Tibial artery (tissue), 4 donors: Measurements from ENCODE around the gene PHLDB2.
A peak's percentile ranks its signal among the peaks of the same experiment; 100 is the strongest.

Experiments used
- DNase-seq, 2 donors: peaks; one replicate each; pipeline ENCODE4 v3.0.0-alpha.2; 2019
- H3K27ac ChIP-seq, 2 donors: fragments of 200-600 bp; sonication (generic) in 1 of 2; 1 replicate in 1 of 2; 2 replicates in 1 of 2; pipeline ENCODE4 v1.5.1; 2018 to 2019; ENCODE audit warnings: mild to moderate bottlenecking in 1 of 2
- H3K27me3 ChIP-seq, 2 donors: fragments of 200-600 bp; sonication (generic) in 1 of 2; one replicate each; pipeline versions ENCODE4 v1.5.1 to v1.6.0; 2016 to 2019
- H3K36me3 ChIP-seq, 3 donors: fragments of 200-600 bp; sonication (generic) in 2 of 3; one replicate each; pipeline ENCODE4 v1.5.1; 2016 to 2019; ENCODE audit warnings: mild to moderate bottlenecking in 2 of 3
- H3K4me1 ChIP-seq, 4 donors: fragments of 200-600 bp; sonication (generic) in 2 of 4; 1 replicate in 3 of 4; 2 replicates in 1 of 4; pipeline ENCODE4 v1.5.1; 2016 to 2019
- H3K4me3 ChIP-seq, 2 donors: fragments of 200-600 bp; sonication (generic) in 1 of 2; 1 replicate in 1 of 2; 2 replicates in 1 of 2; pipeline ENCODE4 v1.5.1; 2018 to 2019; ENCODE audit warnings: mild to moderate bottlenecking in 2 of 2
- H3K9me3 ChIP-seq, 3 donors: fragments of 200-600 bp; sonication (generic) in 1 of 3; one replicate each; pipeline ENCODE4 v1.5.1; 2016 to 2019
- intact Hi-C: fragments of 100-400 bp; cut with DNase I; formaldehyde crosslinking; loops from one replicate; pipeline ENCODE4 v1.15.0; 2023; ENCODE audit warnings: low total_unique reads
- TF ChIP-seq, protein P1 (sequence below), 2 experiments: fragments of 200-600 bp in 1 of 2; fragments of 450-650 bp in 1 of 2; IDR thresholded peaks; one replicate each; pipeline ENCODE4 v1.5.1; 2017 to 2019; ENCODE audit warnings: antibody characterized with exemption in 2 of 2, mild to moderate bottlenecking in 1 of 2, moderate library complexity in 1 of 2

Gene PHLDB2

DNA sequence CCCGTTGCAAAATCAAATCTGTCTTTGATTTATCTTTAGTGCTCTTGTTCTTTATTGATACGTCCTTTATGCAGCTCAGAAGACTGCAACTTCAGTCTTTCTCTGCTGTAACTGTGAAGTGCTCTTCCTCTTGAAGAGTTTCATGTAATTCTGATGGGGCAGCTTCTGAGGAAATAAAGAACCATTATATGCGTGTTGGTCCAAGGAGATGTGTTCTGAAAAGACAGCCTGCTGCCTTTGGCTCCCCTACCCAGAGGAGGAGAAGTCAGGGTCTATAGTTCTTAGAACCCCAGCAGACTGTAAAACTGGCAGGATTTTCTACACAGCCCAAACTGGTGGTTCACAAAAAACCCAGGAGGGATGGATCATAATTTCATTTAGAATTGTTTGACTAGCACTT, 97.4 kb downstream of the PHLDB2 start:
- H3K36me3 ChIP-seq = peaks cover 21 to 31% (median 28%) of the 10 kb centered on the region in 3 donors
- H3K4me3 ChIP-seq = no peak overlapping the region
- TF ChIP-seq, protein P1, sequence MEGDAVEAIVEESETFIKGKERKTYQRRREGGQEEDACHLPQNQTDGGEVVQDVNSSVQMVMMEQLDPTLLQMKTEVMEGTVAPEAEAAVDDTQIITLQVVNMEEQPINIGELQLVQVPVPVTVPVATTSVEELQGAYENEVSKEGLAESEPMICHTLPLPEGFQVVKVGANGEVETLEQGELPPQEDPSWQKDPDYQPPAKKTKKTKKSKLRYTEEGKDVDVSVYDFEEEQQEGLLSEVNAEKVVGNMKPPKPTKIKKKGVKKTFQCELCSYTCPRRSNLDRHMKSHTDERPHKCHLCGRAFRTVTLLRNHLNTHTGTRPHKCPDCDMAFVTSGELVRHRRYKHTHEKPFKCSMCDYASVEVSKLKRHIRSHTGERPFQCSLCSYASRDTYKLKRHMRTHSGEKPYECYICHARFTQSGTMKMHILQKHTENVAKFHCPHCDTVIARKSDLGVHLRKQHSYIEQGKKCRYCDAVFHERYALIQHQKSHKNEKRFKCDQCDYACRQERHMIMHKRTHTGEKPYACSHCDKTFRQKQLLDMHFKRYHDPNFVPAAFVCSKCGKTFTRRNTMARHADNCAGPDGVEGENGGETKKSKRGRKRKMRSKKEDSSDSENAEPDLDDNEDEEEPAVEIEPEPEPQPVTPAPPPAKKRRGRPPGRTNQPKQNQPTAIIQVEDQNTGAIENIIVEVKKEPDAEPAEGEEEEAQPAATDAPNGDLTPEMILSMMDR (IDR thresholded peaks at IDR 0.05) = no peak
- no peak overlapping the region for H3K27ac ChIP-seq
- intact Hi-C loops = no loop called here
- H3K9me3 ChIP-seq = no peaks in the 10 kb centered on the region
- no peak for DNase-seq
- no peaks in the 10 kb centered on the region for H3K4me1 ChIP-seq
- no peaks in the 10 kb centered on the region for H3K27me3 ChIP-seq

DNA sequence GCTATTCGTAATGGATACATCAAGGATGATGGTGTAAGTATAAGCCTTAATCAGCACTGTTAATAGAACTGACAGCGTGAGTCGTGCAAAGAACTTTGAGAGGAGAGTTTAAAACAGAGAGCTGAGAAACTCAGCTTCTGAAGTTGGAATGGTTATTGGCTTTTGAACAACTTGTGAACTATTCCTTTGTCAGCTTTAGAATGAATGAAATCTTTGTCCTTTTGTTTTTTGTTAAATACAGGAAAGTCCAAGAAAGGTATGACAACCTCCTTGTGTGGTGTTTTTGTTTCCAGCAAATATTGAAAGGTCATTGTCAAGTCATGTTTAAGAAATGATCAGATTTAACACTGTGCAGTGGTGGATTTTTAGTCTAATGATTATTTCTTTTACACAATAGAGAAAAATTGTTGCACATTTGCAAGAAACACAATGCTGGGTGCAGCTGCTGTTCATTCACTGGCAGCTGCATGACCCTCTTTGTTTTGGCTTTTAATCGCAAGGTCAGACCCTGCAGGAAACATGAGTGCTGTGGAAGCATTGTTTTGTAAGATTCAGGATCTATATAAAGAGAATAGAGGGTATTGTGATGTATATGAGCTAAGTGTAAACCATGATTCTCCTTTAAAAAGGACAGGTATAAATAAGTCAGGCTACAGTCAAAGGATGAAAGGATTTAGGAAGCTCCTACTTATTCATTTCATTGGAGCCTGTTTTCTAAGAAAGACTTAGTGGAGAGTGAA, 98.1 kb downstream of the PHLDB2 start:
- H3K27me3 ChIP-seq = no peaks in the 10 kb centered on the region
- H3K27ac ChIP-seq = no peak overlapping the region
- H3K9me3 ChIP-seq = no peaks in the 10 kb centered on the region
- peaks cover 19 to 37% (median 27%) of the 10 kb centered on the region in 3 donors for H3K36me3 ChIP-seq
- H3K4me1 ChIP-seq = no peaks in the 10 kb centered on the region
- DNase-seq = no peak
- H3K4me3 ChIP-seq = no peak overlapping the region
- intact Hi-C loops = no loop called here
- TF ChIP-seq, protein P1 (IDR thresholded peaks at IDR 0.05) = no peak

DNA sequence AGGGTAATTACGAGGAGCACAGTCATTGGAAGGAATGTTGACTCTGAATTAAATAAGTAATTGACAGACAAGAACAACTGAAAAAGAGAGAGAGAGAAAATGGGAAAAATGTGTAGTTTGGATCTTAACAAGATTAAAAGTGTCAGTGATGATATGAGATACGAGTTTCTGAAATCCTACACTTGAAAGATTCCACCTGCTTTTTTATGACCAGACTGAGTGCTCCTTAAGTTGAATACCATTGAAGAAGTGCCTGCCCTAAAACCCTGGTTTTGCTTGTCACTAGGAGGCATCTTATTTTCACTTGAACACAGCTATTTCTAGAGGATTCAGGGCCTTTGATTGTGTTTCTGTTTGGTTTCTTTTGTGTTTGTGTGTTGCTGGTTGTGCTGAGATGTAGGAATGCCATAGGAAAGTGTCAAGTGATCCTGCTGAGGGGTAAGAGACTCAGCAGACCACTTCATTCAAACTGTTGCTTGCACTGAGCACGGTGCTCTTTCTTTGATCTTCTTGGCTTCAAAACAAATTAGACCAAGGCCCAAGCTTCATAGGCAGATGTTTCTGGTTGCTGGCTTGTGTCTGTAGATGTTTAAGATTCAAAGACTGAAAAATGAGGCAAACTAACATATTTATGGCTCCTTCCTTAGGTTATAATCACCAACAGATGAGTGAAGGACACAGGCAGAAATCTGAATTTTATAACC, 102.5 kb downstream of the PHLDB2 start:
- no peak for DNase-seq
- H3K4me1 ChIP-seq = peaks cover 0 to 6% (median 2%) of the 10 kb centered on the region in 4 donors
- no peaks in the 10 kb centered on the region for H3K27me3 ChIP-seq
- TF ChIP-seq, protein P1 (IDR thresholded peaks at IDR 0.05) = no peak
- H3K9me3 ChIP-seq = no peaks in the 10 kb centered on the region
- H3K36me3 ChIP-seq = peaks cover 11 to 32% (median 18%) of the 10 kb centered on the region in 3 donors
- peak overlapping the region in 1 of 2 donors; percentile 16 for H3K27ac ChIP-seq
- no peak overlapping the region for H3K4me3 ChIP-seq
- intact Hi-C loops = loop anchor here (10.0 kb wide), 1 partner anchor 97 kb away; no protein-coding TSS in a partner anchor

DNA sequence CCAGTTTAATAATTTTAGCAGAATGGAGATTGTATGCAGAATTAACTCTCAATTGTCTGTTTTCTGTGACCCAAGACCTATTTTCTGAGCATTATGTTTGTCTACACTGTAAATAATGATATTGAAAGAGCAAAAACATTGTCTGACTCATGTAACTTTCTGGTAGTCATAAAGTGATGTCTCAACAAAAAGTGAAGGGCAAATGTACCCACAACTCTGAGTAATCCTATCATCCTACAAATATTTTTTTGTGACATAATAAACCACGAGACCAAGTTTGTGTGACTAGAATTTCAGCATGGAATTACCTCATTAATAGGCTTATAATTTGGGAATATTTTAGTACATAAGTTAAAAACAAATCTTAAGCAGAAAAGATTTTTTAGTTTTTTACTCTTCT, 104.4 kb downstream of the PHLDB2 start:
- TF ChIP-seq, protein P1 (IDR thresholded peaks at IDR 0.05) = no peak
- peak overlapping the region; percentile 2 to 10 for H3K27ac ChIP-seq
- no peak overlapping the region for H3K4me3 ChIP-seq
- H3K4me1 ChIP-seq = peaks cover 0 to 23% (median 8%) of the 10 kb centered on the region in 4 donors
- H3K27me3 ChIP-seq = no peaks in the 10 kb centered on the region
- no peak for DNase-seq
- intact Hi-C loops = loop anchor here (10.0 kb wide), 1 partner anchor 99 kb away; no protein-coding TSS in a partner anchor
- no peaks in the 10 kb centered on the region for H3K9me3 ChIP-seq
- peaks cover 11 to 32% (median 18%) of the 10 kb centered on the region in 3 donors for H3K36me3 ChIP-seq

DNA sequence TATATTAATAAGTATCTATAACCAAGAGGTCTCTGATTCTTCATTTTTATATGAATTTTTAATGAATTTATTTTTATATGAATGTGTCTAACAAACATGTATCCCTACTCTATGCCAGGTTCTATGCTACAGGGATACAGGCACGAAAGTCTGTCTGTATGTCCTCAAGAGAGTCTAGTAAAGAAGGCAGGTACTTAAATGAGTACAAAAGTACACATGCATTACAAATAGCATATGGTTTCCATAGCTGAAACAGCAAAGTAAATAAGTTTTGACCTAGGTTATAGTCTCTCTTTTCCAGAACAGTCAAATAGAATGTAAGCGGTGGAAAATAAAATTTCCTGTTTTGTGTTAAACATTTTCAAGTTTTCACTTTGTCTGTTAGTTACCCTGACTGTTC, 106.4 kb downstream of the PHLDB2 start:
- H3K27me3 ChIP-seq = no peaks in the 10 kb centered on the region
- peaks cover 0 to 30% (median 12%) of the 10 kb centered on the region in 4 donors for H3K4me1 ChIP-seq
- DNase-seq = no peak
- TF ChIP-seq, protein P1 (IDR thresholded peaks at IDR 0.05) = no peak
- no peak overlapping the region for H3K4me3 ChIP-seq
- intact Hi-C loops = loop anchor here (10.0 kb wide), 1 partner anchor 101 kb away; no protein-coding TSS in a partner anchor
- H3K9me3 ChIP-seq = no peaks in the 10 kb centered on the region
- peaks cover 14 to 34% (median 27%) of the 10 kb centered on the region in 3 donors for H3K36me3 ChIP-seq
- peak overlapping the region in 1 of 2 donors; percentile 10 for H3K27ac ChIP-seq
